Smooth muscle cell (in vitro differentiated cells): ENCODE measurements around the gene CXADR. TPM values are rescaled to one million over a fixed set of nuclear protein-coding genes. Genes with fewer than 3 reads are reported as not detected.

ENCODE experiments used
- DNase-seq: peaks from one replicate; lab custom pipeline; 2025; ENCODE audit not compliant: unreplicated experiment; lab: John Stamatoyannopoulos, UW
- H2AFZ ChIP-seq: fragments of 200-600 bp; sonication (generic); 2 replicates; pipeline ENCODE4 v1.6.0; 2016; ENCODE audit warnings: antibody characterized with exemption, low read depth, mild to moderate bottlenecking
- H3F3A ChIP-seq: fragments of 200-600 bp; sonication (generic); 2 replicates; pipeline ENCODE4 v1.6.0; 2017; ENCODE audit warnings: antibody characterized with exemption, low read depth
- H3K27ac ChIP-seq: fragments of 200-600 bp; sonication (generic); 2 replicates; pipeline ENCODE4 v1.5.1; 2016; ENCODE audit warnings: low read depth, mild to moderate bottlenecking
- H3K27me3 ChIP-seq: fragments of 200-600 bp; sonication (generic); 2 replicates; pipeline ENCODE4 v1.6.1; 2016; ENCODE audit warnings: low read depth, mild to moderate bottlenecking
- H3K36me3 ChIP-seq: fragments of 200-600 bp; sonication (generic); 2 replicates; pipeline ENCODE4 v1.5.1; 2016; ENCODE audit warnings: low read depth
- H3K4me1 ChIP-seq: fragments of 200-600 bp; sonication (generic); 2 replicates; pipeline ENCODE4 v1.5.1; 2016; ENCODE audit warnings: low read depth
- H3K4me2 ChIP-seq: fragments of 200-600 bp; sonication (generic); 2 replicates; pipeline ENCODE4 v1.6.0; 2016; ENCODE audit warnings: mild to moderate bottlenecking
- H3K4me3 ChIP-seq: fragments of 200-600 bp; sonication (generic); 2 replicates; pipeline ENCODE4 v1.5.1; 2016; ENCODE audit warnings: mild to moderate bottlenecking
- H3K79me2 ChIP-seq: fragments of 200-600 bp; sonication (generic); 2 replicates; pipeline ENCODE4 v1.6.0; 2016; ENCODE audit warnings: low read depth, mild to moderate bottlenecking
- H3K9ac ChIP-seq: fragments of 200-600 bp; sonication (generic); 2 replicates; pipeline ENCODE4 v1.6.0; 2016; ENCODE audit warnings: low read depth
- H3K9me3 ChIP-seq: fragments of 200-600 bp; sonication (generic); replicated peaks from 2 replicates; pipeline ENCODE4 v1.5.1; 2016; ENCODE audit warnings: low read depth
- H4K20me1 ChIP-seq: fragments of 200-600 bp; sonication (generic); 2 replicates; pipeline ENCODE4 v1.6.0; 2016; ENCODE audit warnings: low read depth
- WGBS: methylation state at CpG from one replicate; pipeline ENCODE4 v1.1.7; 2016; ENCODE audit warnings: low lambda C conversion rate; 5-methylcytosine and 5-hydroxymethylcytosine counted together
- polyA plus RNA-seq: library from polyadenylated mRNA; unstranded; fragments of >200 nt; fragmentation: Nextera tagmentation; extraction: Ambion mirVana; gene quantifications from 2 replicates; pipeline ENCODE4 v1.2.1, GENCODE V29; 2016
- total RNA-seq: library from RNA; depleted of rRNA; stranded (reverse); fragments of >200 nt; gene quantifications from 2 replicates; pipeline ENCODE4 v1.2.3, GENCODE V29; 2014
- TF ChIP-seq, protein P1 (sequence below): fragments of 200-600 bp; sonication (generic); IDR thresholded peaks from 2 replicates; pipeline ENCODE4 v1.5.1; 2017; ENCODE audit warnings: borderline replicate concordance, mild to moderate bottlenecking, antibody characterized with exemption; ENCODE audit not compliant: insufficient read depth, poor library complexity, severe bottlenecking

Gene CXADR
- total and polyA plus RNA-seq, 2 experiments from 2014 or later: 19.5 to 42.0 TPM

DNA sequence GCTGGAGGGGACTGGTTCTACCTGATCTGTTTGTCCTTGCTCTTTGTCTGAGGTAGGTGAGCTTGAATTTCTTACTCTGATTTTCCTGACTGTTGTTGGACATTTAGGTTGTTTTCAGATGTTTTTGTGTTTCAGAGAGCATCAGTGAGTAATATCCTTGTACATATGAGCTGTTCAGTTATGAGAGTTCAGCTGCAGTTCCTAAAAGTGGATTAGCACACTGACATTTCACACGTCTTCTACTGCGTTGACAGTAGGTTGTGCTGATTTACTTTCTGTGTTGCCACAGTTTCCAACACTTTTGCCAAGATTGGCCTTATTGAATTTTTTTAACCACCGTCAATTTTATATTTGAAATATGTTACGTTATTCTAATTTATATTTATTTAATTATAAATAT is 27.7 kb downstream of the CXADR start:
- peaks cover 13% of the 10 kb centered on the region for H3K4me1 ChIP-seq
- DNase-seq: no peak
- TF ChIP-seq, protein P1, sequence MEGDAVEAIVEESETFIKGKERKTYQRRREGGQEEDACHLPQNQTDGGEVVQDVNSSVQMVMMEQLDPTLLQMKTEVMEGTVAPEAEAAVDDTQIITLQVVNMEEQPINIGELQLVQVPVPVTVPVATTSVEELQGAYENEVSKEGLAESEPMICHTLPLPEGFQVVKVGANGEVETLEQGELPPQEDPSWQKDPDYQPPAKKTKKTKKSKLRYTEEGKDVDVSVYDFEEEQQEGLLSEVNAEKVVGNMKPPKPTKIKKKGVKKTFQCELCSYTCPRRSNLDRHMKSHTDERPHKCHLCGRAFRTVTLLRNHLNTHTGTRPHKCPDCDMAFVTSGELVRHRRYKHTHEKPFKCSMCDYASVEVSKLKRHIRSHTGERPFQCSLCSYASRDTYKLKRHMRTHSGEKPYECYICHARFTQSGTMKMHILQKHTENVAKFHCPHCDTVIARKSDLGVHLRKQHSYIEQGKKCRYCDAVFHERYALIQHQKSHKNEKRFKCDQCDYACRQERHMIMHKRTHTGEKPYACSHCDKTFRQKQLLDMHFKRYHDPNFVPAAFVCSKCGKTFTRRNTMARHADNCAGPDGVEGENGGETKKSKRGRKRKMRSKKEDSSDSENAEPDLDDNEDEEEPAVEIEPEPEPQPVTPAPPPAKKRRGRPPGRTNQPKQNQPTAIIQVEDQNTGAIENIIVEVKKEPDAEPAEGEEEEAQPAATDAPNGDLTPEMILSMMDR: no peak
- no peak overlapping the region for H3K9ac ChIP-seq
- no peak overlapping the region for H3K4me3 ChIP-seq
- no peaks in the 10 kb centered on the region for H3K36me3 ChIP-seq
- peaks cover 11% of the 10 kb centered on the region for H4K20me1 ChIP-seq
- 41% methylated on average over 4 of the region's 4 CpGs for WGBS
- H3F3A ChIP-seq: peaks cover 6% of the 10 kb centered on the region
- H3K27ac ChIP-seq: no peak overlapping the region
- no peaks in the 10 kb centered on the region for H3K9me3 ChIP-seq
- no peak overlapping the region for H2AFZ ChIP-seq
- no peak overlapping the region for H3K4me2 ChIP-seq
- no peaks in the 10 kb centered on the region for H3K27me3 ChIP-seq
- peaks cover 5% of the 10 kb centered on the region for H3K79me2 ChIP-seq

DNA sequence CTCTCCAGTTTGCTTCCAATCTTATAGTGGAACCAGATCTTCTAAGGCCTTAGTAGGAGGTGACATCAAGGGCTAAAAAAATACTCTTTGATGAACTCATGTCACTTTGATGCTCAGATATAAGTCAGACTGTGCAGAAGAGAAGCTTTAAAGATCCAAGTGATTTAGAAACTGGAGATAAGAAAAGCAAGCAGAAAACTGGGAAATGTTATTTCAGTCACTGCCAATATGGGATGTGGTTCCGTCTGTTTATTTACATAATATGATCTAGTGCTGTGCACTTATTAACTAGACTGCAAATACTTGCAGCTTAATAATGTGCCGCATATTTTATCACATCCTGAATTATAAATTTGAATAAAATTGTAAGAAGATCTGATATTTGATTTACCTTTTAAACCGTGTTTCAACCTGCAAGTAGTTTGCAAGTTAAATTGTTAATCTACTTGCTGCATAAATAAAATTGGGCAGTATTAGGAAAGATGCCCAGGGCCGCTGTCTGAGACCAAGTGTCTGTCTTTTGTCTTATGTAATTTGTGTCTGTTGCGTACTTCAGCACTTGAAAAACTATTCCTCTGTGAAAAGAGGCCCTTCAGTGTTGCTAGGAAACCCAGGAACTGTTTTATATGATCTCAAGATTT is 29.6 kb downstream of the CXADR start:
- no peak overlapping the region for H3K4me3 ChIP-seq
- peaks cover 5% of the 10 kb centered on the region for H3K79me2 ChIP-seq
- WGBS: 40% methylated on average over 5 of the region's 5 CpGs
- H3K9me3 ChIP-seq: no peaks in the 10 kb centered on the region
- H3K4me1 ChIP-seq: peaks cover 13% of the 10 kb centered on the region
- no peak overlapping the region for H2AFZ ChIP-seq
- peaks cover 7% of the 10 kb centered on the region for H4K20me1 ChIP-seq
- peak overlapping the region; percentile 31 for H3K27ac ChIP-seq
- no peaks in the 10 kb centered on the region for H3K27me3 ChIP-seq
- TF ChIP-seq, protein P1: no peak
- H3K9ac ChIP-seq: no peak overlapping the region
- H3F3A ChIP-seq: peaks cover 6% of the 10 kb centered on the region
- H3K36me3 ChIP-seq: no peaks in the 10 kb centered on the region
- H3K4me2 ChIP-seq: peak overlapping the region; percentile 44
- no peak for DNase-seq

DNA sequence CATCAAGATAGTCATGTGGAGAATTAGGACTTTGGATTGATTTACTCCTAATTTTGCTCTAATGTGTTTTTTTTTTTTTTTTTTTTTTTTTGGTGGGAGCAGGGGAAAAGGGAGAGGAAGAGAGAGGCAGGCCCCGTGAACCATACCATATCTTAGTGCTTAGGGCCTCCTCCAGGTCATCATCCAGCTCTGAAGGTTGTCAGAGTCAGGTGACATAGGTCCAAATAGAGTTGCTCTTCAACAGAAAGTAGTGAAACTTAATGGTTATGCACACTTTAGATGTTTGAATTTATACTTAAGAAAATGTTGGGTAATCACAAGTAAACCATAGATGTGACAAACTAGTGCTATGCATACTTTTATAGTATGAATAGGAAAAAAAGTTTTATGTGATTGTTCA is 32.2 kb downstream of the CXADR start:
- no peak overlapping the region for H3K27ac ChIP-seq
- DNase-seq: no peak
- H3K36me3 ChIP-seq: no peaks in the 10 kb centered on the region

More for the DNA sequence above, 32.2 kb downstream of the CXADR start:
- TF ChIP-seq, protein P1: no peak
- Histone ChIP-seq H3K27me3 (no peaks in the 10 kb centered on the region), H3K79me2 (no peaks in the 10 kb centered on the region), H3K9ac (no peak overlapping the region), H3K4me2 (no peak overlapping the region), H3K9me3 (no peaks in the 10 kb centered on the region), H2AFZ (no peak overlapping the region), H3K4me3 (no peak overlapping the region), H3K4me1 (peaks cover 13% of the 10 kb centered on the region), H4K20me1 (peaks cover 4% of the 10 kb centered on the region), H3F3A (peaks cover 6% of the 10 kb centered on the region)
- WGBS: 100% methylated on average over 1 of the region's 1 CpG
